PC-3 (cell line): ENCODE results near the gene FRMPD1. TPM values are rescaled to one million over a fixed set of nuclear protein-coding genes. Genes with fewer than 3 reads are reported as not detected.

Source experiments
- ATAC-seq: fragments of 200-7000 bp; cut with Tn5 transposase; 2 replicates; pipeline ENCODE4 v1.9.1; 2020; ENCODE audit warnings: mild to moderate bottlenecking, moderate library complexity
- BruUV-seq: library from RNA; stranded (reverse); fragments of 400-500 nt; replicated peaks from 2 replicates; lab custom pipeline; 2021; lab: Mats Ljungman, UMichigan
- CTCF ChIA-PET: fragments of 300-600 bp; sonication (Branson Sonifier 250); formaldehyde crosslinking; loops from one replicate; lab custom pipeline; 2022; ENCODE audit warnings: antibody characterized with exemption; lab: Charles Lee
- POLR2A ChIA-PET: fragments of 300-600 bp; sonication (Branson Sonifier 250); formaldehyde crosslinking; loops from one replicate; lab custom pipeline; 2022; ENCODE audit warnings: antibody characterized with exemption; ENCODE audit not compliant: unreplicated experiment; lab: Charles Lee
- DNase-seq: peaks from one replicate; pipeline ENCODE4 v3.0.0-alpha.2; 2015
- H2AFZ ChIP-seq: fragments of 300-600 bp; sonication (generic); 2 replicates; pipeline ENCODE4 v1.6.0; 2016; ENCODE audit warnings: antibody characterized with exemption, low read length
- H3F3A ChIP-seq: fragments of 300-600 bp; sonication (generic); one replicate; pipeline ENCODE4 v1.6.0; 2017; ENCODE audit warnings: antibody characterized with exemption, low read length, control low read depth, mild to moderate bottlenecking; ENCODE audit not compliant: unreplicated experiment
- H3K27ac ChIP-seq: fragments of 300-600 bp; sonication (generic); 2 replicates; pipeline ENCODE4 v1.5.1; 2016; ENCODE audit warnings: mild to moderate bottlenecking, low read length
- H3K27me3 ChIP-seq: fragments of 300-600 bp; sonication (generic); 2 replicates; pipeline ENCODE4 v1.6.1; 2016; ENCODE audit warnings: low read length, mixed read lengths
- H3K36me3 ChIP-seq: fragments of 300-600 bp; sonication (generic); 2 replicates; pipeline ENCODE4 v1.6.1; 2016; ENCODE audit warnings: low read depth, mixed run types, low read length, mixed read lengths
- H3K4me1 ChIP-seq: fragments of 300-600 bp; sonication (generic); 2 replicates; pipeline ENCODE4 v1.5.1; 2016; ENCODE audit warnings: low read length; ENCODE audit not compliant: insufficient read depth
- H3K4me2 ChIP-seq: fragments of 300-600 bp; sonication (generic); 2 replicates; pipeline ENCODE4 v1.6.0; 2016; ENCODE audit warnings: low read length
- H3K4me3 ChIP-seq: fragments of 300-600 bp; sonication (generic); 2 replicates; pipeline ENCODE4 v1.5.1; 2016; ENCODE audit warnings: mild to moderate bottlenecking, low read length, mixed read lengths
- H3K79me2 ChIP-seq: fragments of 300-600 bp; sonication (generic); 2 replicates; pipeline ENCODE4 v1.6.1; 2017; ENCODE audit warnings: low read length, mixed read lengths
- H3K9ac ChIP-seq: fragments of 300-600 bp; sonication (generic); 2 replicates; pipeline ENCODE4 v1.6.0; 2016; ENCODE audit warnings: mild to moderate bottlenecking, low read length
- H3K9me2 ChIP-seq: fragments of 300-600 bp; sonication (generic); replicated peaks from 2 replicates; pipeline ENCODE4 v1.6.1; 2016; ENCODE audit warnings: mixed run types, low read length, mixed read lengths
- H3K9me3 ChIP-seq: fragments of 300-600 bp; sonication (generic); 2 replicates; pipeline ENCODE4 v1.6.1; 2016; ENCODE audit warnings: low read length, mixed read lengths
- H4K20me1 ChIP-seq: fragments of 300-600 bp; sonication (generic); 2 replicates; pipeline ENCODE4 v1.6.1; 2016; ENCODE audit warnings: low read length, mixed read lengths
- EZH2 ChIP-seq: fragments of 300-600 bp; sonication (generic); IDR thresholded peaks from one replicate; pipeline ENCODE4 v1.6.1; 2017; ENCODE audit warnings: antibody characterized with exemption, mild to moderate bottlenecking, low read length; ENCODE audit not compliant: unreplicated experiment
- EZH2phosphoT487 ChIP-seq: fragments of 300-600 bp; sonication (generic); IDR thresholded peaks from 2 replicates; pipeline ENCODE4 v1.6.1; 2018; ENCODE audit warnings: mild to moderate bottlenecking, antibody characterized with exemption, low read length, borderline replicate concordance
- intact Hi-C: fragments of 100-400 bp; cut with micrococcal nuclease; formaldehyde crosslinking; loops from 2 replicates; pipeline ENCODE4 v1.9.0; 2023
- total RNA-seq: library from RNA; depleted of rRNA; stranded (reverse); fragments of >200 nt; gene quantifications from 2 replicates; pipeline ENCODE4 v1.2.3, GENCODE V29; 2014
- TF ChIP-seq, protein P1 (sequence below): fragments of 300-600 bp; sonication (generic); conservative IDR thresholded peaks from 2 replicates; pipeline ENCODE4 v1.5.1; 2017; ENCODE audit warnings: antibody characterized with exemption, low read depth, mild to moderate bottlenecking, low read length

FRMPD1 gene
- total RNA-seq, 1 experiment from 2014 or later, result not detected

GRCh38 chr9:37784616-37785483, 134.1 kb downstream of the FRMPD1 start, which contains the start of gene EXOSC3:
EXOSC3 (minus strand) TSS chr9:37785064; CDS start chr9:37785044, 20 bp downstream.
- ATAC-seq (peak; percentile 92), DNase-seq (peak; percentile 87)
- Histone ChIP-seq H3K4me3 (peak within 1 kb of the TSS; percentile 94), H3K9me3 (no peaks in the 10 kb centered on the region), H3K4me1 (peaks cover 13% of the 10 kb centered on the region), H3K9ac (peak within 1 kb of the TSS; percentile 88), H3K27me3 (no peaks in the 10 kb centered on the region), H3K79me2 (peaks cover 45% of the 10 kb centered on the region), H3F3A (no peaks in the 10 kb centered on the region), H3K4me2 (peak within 1 kb of the TSS; percentile 99), H4K20me1 (peaks cover 12% of the 10 kb centered on the region; the same call in 1 of the 2 replicates), H2AFZ (peak within 1 kb of the TSS; percentile 93), H3K36me3 (peaks cover 35% of the 10 kb centered on the region), H3K9me2 (no peaks in the 10 kb centered on the region), H3K27ac (peak within 1 kb of the TSS; percentile 50)
- CTCF ChIA-PET, result interaction anchor here (0.6 to 0.7 kb wide), 2 partner anchors 12 to 41 kb away, joined by 3 read pairs; no protein-coding TSS in a partner anchor
- no TSS peak for BruUV-seq
- no peak for TF ChIP-seq EZH2phosphoT487
- TF ChIP-seq, protein P1, sequence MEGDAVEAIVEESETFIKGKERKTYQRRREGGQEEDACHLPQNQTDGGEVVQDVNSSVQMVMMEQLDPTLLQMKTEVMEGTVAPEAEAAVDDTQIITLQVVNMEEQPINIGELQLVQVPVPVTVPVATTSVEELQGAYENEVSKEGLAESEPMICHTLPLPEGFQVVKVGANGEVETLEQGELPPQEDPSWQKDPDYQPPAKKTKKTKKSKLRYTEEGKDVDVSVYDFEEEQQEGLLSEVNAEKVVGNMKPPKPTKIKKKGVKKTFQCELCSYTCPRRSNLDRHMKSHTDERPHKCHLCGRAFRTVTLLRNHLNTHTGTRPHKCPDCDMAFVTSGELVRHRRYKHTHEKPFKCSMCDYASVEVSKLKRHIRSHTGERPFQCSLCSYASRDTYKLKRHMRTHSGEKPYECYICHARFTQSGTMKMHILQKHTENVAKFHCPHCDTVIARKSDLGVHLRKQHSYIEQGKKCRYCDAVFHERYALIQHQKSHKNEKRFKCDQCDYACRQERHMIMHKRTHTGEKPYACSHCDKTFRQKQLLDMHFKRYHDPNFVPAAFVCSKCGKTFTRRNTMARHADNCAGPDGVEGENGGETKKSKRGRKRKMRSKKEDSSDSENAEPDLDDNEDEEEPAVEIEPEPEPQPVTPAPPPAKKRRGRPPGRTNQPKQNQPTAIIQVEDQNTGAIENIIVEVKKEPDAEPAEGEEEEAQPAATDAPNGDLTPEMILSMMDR, result no peak
- TF ChIP-seq EZH2, result no peak
- POLR2A ChIA-PET, result interaction anchor here (0.6 to 0.9 kb wide), 5 partner anchors 16 to 1281 kb away, joined by 3 to 4 read pairs (median 3); partner anchors contain the start of genes DCAF10 and TOMM5
- intact Hi-C loops, result no loop called here

DNA sequence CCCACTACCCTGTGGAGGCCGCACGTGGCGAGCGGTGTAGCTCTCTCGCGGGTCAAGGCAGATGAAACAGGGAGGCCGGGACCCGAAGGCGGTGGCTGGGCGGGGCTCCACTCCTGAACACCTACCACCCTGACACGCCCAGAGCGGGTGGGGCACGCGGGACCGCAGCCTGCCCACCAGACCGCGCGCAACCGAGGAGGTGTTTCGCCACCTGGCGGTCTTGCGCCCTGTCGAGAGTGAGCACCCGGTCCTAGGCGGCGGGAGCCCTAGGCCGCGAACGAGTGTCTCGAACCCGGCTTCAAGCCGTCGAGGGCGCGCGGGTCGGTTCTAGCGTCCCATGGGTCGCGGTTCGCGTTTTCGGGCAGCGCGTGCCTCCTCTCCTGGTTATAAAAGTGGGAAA, 136.3 kb downstream of the FRMPD1 start:
- Histone ChIP-seq H3K9me3 (no peaks in the 10 kb centered on the region), H3K9me2 (no peaks in the 10 kb centered on the region), H4K20me1 (peaks cover 12% of the 10 kb centered on the region; the same call in 1 of the 2 replicates), H3K9ac (no peak overlapping the region), H3K79me2 (peaks cover 31% of the 10 kb centered on the region), H3F3A (no peaks in the 10 kb centered on the region), H3K4me1 (peaks cover 13% of the 10 kb centered on the region), H3K4me2 (no peak overlapping the region), H2AFZ (no peak overlapping the region), H3K27me3 (no peaks in the 10 kb centered on the region), H3K4me3 (no peak overlapping the region), H3K36me3 (peaks cover 14% of the 10 kb centered on the region), H3K27ac (no peak overlapping the region)
- intact Hi-C loops, result no loop called here
- CTCF ChIA-PET, result no interaction called here
- DNase-seq (no peak), ATAC-seq (no peak)
- no TSS peak for BruUV-seq
- TF ChIP-seq EZH2phosphoT487 (no peak), EZH2 (no peak)
- TF ChIP-seq, protein P1, result no peak
- POLR2A ChIA-PET, result no interaction called here
